ENCODE results near the gene HHAT.

DNA sequence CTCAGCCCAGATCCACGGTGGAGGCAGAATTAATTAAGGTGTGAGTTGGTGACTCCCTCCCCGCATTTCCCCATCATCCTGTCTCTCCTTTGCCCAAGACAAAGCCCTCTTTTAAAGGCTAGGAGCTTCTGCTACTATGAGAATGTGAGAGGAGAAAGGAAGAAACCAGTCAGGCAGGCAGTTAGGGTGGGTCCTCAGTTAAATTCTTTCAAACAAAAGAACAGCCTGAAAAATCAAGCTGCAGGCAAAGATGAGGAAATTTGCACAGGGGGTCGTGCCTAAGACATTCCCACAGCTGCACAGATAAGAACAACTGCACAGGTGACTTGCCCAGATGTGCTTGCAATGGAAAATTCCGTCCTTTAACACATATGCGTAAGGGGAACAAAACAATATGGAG, 48.5 kb upstream of the HHAT start:
- TF ChIP-seq, protein P1, sequence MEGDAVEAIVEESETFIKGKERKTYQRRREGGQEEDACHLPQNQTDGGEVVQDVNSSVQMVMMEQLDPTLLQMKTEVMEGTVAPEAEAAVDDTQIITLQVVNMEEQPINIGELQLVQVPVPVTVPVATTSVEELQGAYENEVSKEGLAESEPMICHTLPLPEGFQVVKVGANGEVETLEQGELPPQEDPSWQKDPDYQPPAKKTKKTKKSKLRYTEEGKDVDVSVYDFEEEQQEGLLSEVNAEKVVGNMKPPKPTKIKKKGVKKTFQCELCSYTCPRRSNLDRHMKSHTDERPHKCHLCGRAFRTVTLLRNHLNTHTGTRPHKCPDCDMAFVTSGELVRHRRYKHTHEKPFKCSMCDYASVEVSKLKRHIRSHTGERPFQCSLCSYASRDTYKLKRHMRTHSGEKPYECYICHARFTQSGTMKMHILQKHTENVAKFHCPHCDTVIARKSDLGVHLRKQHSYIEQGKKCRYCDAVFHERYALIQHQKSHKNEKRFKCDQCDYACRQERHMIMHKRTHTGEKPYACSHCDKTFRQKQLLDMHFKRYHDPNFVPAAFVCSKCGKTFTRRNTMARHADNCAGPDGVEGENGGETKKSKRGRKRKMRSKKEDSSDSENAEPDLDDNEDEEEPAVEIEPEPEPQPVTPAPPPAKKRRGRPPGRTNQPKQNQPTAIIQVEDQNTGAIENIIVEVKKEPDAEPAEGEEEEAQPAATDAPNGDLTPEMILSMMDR (IDR thresholded peaks at IDR 0.05) = no peak
- no peak for TF ChIP-seq POLR2A (IDR thresholded peaks at IDR 0.05)

All from lower leg skin (tissue), 3 donors.